Activated T-cell treated with anti-CD3 and anti-CD28 coated beads for 24 hours (primary cell): ENCODE data around the gene RBBP8NL.

ENCODE experiments used
- DNase-seq: peaks from one replicate; pipeline ENCODE4 v3.0.0-alpha.2; 2020; ENCODE audit warnings: low read depth

Gene RBBP8NL

DNA sequence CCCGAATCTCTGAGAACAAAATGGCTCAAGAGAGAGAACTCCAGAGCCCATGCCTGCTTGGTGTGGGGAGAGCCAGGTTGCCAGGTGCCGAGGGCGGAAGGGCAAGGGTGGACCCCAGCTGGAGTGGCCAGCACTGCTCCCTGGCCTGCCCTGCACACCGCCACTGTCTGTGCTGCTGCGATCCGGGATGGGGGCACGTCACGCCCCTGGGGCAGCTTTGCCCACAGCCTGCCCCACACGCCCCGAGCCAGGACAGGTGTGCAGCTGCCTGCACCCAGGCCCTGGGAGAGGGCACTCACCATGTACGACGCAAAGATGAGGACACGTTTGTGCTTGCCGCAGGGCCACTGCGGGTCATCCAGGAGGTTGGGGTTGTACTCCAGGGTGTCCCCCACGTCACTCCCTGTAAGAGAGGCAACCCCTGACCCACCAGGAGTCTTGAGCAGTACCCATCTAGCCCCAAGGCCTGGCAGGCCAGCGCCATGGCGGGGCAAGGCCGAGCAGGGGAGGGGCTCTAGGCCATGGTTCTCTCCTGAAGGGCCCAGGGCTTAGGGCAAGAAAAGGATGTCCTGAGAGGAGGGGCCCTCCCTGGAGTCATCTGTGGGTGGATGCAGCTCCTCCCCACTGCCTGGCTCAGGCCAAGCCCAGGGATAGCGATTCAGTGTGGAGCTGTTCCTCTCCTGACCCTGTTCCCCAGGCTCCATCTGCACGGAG, 34.6 kb downstream of the RBBP8NL start:
- no peak for DNase-seq

DNA sequence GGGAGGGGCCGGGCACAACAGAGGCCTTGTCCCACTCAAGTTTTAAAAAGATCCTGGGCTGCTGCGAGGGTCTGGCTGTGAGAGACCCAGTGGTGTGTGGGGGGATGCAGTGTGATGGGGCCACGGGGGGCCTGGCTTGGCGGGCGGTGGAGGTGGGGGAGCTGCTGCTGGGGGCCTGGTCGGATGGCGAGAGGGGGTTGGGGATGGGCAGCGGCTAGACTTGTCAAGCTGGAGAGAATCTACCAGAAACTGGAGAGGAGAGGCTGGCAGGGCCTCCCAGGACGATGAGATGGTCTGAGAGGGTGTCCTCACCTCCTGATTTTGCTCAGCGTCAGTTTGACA, 35.3 kb downstream of the RBBP8NL start:
- DNase-seq, result no peak

DNA sequence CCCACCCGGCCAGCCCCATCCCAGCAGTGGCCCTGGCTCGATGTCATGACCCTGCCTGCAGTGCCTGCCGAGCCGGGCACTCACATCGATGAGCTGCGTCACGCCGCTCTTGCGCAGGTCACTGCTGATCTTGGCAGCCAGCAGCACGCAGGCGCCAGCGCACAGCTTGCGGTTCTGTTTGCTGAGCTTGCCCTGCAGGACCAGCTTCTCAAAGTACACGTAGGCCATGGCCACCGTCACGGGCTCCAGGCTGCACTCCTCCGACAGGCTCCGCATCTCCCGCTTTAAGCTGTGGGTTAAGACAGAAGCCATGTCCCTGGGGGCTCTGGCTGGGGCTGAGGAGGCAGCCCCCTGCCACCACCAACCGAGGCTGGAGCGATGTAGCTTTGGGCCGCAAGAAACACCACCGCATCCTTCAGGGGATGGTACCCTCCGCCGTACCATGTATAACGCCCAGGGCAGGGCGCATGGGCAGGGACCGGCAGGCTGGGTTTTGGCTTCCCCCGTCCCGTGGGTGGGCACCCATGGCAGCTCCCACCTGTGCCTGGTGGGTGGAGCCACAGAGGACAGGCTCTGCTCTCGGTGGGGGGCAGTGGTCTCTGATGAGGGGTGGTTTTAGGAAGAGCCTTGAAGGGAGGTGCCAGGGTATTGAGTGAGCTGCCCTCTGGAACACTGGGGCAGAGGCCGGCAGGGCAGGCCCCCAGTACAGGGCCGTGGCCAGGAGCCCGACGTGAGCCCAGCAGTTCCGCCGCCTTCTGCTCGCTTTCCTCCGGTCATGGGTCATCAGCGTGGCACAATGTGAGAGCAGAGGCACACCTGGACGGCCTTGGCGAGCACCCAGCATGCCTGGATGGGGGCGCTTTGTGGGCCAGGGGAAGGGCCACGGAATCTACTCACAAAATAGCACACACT, 35.9 kb downstream of the RBBP8NL start:
- DNase-seq, result no peak

DNA sequence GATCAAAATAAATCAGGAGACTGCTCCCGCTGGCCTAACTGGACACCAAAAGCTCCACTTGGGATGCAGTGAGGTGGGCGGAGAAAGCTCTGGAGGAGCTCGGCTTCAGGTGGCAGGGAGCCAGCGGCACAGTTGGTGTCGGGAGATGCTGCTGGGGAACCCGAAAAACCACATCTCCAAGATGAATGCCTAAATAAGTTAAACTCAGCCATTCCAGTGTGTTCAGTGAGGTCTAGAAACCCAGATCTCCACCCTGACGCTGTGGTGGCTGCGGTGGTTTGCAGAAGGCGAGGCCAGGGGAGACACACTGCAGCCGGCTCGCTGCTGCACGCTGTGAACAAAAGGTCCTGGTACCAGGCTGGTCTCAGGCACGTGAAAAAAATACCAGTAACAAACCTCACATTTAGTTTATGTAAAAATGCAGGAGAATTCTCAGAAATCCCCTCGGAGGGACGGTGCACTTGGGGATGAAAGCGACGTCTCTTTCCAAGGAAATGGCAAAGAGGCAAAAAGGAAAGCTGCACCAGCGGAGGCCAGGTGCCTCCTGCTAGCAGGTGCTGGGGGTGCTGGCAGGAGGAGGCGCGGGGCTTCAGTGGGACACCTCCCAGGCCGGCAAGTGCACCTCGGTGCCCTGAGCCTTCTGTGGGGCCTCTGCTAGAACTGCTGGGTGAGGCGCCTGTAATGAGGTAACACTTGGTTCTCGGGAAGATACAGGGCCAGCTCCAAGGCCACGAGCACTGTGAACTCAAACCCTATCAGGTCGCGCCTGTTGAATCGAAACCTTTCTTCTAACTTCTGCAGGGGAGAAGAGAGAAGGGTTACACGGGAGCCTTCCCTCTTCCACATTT, 36.8 kb downstream of the RBBP8NL start:
- DNase-seq, result no peak

DNA sequence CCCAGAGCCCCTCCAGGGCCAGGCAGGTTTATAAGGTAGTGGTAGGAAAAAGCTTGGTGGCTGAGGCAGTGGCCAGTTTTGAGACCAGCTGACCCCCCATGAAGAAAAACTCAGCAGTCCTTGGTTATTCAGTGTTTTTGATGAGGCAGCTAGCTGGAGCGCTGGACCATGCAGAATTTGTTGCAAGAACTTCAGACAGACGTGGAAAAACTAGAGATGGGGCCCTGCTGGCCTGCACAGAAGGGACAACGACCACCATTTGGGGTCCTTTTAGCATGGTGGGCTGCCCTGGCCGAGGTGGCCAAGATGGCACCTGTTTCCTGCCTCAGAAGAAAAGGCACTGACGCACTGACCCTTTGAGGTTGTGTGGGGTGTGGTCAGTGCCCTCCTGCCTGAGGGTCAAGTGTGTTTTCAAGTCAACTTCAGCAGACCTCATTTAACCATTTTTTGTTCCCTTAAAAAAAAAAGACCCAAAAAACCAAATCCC, 37.7 kb downstream of the RBBP8NL start:
- no peak for DNase-seq

DNA sequence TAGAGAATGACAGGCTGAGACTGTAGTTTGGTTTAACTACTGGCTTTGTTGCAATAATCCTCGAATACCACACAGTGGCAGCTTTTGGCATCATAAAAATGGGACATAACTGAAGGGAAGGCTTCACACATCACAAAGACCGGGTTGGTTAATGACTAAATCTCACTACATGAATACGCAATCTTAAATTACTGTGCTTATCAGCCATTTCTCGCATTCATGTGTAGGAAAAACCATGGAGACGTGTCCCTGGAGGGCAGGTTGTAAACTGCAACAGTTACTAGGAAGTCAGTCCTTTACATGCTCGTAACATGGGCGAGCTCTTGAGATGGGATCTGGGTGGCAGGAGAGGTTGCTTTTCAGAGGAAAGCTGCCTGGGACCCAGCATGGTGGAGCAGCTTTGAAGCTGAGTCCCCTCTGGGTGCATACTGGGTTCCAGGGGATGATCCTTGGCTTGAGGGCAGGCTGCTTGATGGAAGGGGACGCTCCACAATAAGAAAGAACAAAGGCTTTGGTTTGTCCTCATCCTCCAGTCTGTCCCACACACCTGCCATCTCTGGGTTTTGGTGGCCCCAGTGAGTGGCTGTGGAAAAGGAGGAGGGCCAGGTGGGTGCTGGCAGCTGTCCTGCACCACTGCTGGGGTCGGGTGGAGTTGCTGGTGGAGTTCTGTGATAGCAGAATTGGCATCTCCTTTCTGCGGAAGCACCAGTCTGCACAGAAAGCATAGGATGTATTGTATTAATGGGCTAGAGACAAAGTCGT, 38.3 kb downstream of the RBBP8NL start:
- DNase-seq, result no peak

DNA sequence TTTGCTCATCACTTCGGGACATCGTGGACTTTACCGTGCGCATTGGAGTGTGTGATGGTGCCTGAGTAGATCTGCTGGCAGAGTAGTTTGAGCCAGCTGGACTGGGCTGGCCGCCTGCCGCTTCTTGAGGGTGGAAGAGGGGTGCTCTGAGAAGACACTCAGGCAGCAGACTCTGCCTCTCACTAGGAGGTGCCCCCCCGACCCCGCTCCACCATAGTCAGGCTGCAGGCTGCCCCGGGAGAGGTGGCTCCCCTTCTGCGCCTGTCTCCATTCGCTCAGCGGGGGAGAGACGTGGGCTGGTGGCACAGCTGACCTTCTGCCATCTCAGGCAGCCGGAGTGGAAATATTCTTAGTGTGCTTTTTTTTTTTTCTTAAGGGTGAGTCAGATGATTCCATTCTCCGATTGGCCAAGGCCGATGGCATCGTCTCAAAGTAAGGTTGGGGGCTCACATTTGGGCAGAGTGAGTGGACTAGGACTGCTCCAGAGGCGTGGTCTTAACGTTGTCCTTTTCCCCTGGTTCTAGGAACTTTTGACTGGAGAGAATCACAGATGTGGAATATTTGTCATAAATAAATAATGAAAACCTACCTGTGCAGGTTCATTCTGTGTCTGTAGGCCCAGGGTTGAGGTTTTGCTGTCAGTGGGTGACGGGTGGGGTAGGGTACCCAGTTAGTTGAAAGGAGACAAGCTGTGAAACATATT, 39.3 kb downstream of the RBBP8NL start:
- DNase-seq, result no peak

DNA sequence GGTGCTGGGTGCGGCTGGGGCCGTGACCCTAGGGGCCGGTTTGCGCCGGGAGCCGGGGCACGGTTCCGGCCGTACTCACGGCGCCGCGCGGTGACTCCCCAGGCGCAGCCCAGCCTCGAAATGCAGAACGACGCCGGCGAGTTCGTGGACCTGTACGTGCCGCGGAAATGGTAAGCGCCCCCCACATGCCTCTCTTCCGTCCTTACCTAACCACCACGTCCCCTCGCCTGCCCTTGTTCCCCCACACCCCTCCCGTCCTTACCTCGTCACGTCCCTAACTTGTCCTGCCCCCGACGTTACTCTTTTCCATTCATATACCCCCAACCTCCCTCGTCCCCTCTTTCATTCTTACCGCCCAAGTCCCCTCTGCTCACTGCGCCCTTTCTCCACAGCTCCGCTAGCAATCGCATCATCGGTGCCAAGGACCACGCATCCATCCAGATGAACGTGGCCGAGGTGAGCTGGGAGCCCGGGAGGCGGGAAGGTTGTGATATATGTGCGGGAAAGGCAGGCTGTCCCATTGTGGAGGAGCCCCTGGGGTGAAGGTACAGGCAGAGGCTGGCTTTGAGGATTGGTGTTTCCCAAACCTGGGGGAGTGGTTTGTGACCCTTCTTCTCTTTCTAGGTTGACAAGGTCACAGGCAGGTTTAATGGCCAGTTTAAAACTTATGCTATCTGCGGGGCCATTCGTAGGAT, 40.0 kb downstream of the RBBP8NL start:
- no peak for DNase-seq

DNA sequence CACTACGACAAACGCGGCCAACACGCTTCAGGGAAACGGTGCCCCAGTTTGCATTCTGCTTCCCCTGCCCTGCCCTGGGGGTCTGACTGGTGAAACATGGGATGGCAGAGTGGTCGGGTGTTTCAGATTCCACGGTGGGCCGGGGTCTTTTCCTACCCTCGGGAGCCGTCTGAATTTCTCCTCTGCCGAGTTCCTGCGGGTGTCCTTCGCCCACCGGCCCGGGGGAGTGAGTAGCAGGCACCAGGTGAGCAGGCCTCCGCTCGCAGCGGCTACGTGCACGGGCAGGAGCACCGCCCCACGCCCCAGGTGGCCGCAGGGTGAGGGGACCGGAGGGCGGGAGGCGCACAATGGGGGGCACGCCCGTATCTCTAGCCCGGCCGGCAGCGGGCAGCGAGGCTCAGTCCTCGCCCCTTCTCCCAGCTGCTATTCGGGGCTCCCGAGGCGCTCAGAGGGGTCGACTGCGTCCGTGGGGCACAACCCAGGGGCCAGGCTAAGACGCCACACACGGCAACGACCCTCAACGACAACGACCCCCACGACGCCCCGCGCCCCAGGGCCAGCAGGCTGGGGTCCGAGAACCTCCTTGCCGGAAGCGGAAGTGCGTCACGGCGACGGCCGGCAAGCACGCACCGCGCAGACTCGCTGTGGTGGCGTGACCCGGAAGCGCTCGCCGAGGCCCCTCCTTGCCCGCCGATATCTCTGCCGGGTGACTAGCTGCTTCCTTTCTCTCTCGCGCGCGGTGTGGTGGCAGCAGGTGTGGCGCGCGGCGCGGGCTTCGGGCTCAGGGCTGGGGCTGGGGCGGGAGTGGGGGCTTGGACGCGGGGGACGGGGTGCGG, 40.7 kb downstream of the RBBP8NL start, which contains the start of gene RPS21:
Gene RPS21, plus strand, starts transcription at position 721 of the 836 bp plus-strand sequence. CDS start 236 bp downstream, outside the sequence.
- peak; percentile 93 for DNase-seq

DNA sequence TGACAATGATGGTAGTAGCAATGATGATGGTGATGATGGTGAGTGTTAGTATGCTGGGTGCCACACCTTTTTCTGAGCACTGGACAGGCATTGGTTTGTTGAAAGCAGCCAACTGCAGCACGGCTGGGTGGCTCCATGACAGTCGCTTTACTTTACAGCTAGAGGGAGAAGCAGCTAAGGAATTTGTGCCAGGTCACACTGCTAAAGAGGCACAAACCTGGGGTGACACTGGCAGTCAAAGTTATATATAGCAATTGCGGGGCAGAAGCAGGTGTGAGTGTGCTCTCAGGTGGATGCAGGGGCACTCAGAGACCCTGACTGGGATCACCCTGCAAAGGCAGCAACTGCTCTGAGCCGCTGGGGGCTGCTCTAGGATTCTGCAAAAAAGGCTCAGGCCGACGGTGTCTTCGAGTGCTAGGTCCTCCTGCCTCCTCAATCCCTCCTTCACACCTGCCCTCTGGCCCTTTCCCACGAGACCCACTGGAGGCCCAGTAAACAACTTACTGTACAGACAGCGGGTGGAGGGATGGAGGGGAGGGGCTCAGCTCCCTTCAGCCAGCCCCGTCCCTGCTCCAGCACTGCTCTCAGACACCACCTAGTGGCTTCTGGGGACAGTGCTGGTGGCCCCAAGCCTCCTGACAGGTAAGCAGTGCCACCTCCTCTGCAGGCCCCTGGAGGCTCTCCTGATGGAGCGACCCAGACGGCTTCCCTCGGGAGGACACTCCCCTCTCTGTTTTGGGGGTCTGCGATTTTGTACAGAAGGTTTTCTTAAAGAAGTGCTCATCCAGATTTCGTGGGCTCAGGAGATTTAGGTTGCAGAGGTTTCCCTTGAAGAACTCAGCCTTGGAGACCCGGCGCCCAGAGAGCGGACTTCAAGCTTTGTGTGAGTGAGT, 44.8 kb downstream of the RBBP8NL start:
- DNase-seq, result peak; percentile 75

DNA sequence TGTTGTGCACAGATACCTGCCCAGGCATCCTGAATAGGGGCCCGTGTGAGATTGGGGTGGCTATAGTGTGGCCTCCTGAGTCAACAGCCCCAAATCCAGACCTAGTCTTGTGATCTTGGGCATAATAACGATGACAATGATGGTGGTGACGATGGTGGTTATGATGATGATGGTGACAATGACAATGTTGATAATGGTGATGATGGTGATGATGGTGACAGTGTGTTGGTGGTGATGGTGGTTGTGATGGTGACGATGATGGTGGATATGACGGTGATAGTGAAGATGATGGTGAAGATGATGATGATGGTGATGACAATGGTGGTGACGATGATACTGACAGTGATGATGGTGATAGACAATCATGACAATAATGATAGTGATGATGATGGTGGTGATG, 45.5 kb downstream of the RBBP8NL start:
- DNase-seq, result no peak

DNA sequence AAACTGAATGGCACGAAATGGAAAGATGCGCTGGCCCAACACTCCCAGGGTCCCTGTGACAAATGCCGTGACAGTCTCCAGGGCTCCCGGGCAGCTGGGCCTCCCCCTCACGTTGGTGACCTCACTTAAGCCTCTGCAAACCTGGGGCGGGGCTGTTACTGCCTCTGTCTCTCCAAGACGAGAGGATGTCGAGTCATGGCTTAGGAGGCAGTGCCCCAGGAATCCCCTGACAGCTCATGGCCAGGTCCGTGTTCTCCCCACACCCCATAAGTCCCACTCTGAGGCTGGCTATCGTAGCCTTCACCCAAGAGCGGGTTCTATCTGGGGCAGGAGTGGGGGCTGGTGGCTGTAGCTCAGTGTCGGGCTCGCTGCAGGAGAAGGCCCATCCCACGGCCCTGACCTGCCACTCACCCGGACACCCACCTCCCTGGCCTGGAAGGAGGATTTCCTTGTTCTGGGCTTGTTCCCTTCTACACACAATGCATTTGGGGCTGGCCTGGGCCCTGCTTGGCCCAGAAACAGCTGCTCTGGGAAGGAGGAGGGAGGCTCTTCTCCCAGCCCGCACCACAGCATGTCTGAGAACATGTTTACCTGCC, 46.0 kb downstream of the RBBP8NL start:
- DNase-seq, result no peak

DNA sequence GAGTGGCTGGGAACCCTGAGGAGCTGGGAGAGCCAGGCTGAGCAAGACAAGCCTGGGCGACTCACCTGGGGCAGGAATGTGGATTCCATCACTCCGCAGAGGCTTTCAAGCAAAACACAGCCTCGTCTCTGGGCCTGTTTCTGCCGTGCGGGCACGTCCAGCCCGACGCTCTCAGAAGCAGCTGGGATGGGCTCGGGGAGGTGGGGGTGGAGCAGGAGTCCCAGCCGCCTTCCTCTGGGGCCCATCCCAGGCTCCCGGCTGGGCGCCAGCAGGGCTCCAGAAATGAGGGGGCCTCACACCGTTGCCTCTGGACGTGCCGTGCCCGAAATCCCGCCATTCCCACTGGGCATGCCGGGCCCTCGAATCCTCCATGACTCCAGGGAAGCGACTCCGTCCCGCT, 49.1 kb downstream of the RBBP8NL start:
- no peak for DNase-seq

DNA sequence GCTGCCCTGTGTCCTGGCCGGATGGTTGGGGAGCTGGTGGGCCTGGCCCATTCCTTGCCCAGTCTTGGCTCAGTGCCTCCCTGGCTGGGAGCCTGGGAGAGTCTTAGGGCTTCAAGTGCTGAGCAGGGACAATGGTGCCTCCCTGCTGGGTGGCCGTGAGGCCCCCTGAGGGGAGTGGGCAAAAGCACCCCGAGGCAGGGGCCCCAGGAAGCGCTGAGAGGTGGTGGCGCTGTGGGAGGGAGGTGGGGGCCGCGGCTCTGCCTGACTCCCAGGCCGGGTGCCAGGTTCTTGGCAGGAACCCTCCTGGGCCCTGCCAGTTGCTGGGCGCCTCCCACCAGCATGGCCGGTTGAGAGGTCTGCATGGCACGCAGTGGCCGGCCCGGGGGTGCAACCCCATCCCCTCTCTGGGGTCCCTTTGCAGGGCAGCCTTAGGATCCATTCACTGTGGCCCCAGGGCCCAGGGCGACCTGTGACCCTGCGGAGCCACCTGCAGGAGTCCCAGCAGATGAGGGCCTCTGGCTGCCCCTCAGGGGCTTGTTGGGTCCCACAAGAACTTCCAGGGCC, 49.6 kb downstream of the RBBP8NL start:
- no peak for DNase-seq

DNA sequence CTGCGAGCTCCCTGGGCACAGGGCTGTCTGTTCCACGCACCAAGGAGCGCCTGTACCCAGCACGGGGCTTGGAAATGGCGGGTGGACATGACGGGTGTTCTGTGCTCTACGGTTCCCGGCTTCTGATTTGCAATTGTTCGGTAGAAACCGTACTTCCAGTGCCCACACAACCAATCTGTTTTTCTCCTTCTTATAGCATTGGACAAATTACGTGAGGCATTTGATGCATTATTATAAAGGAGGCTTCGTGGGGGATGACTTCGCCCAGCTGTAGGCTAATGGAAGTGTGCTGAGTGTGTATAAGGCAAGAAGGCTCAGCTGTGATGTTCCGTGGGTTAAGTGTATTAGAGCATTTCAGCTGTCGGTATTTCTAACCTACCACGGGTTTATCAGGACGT, 50.3 kb downstream of the RBBP8NL start:
- DNase-seq, result no peak

DNA sequence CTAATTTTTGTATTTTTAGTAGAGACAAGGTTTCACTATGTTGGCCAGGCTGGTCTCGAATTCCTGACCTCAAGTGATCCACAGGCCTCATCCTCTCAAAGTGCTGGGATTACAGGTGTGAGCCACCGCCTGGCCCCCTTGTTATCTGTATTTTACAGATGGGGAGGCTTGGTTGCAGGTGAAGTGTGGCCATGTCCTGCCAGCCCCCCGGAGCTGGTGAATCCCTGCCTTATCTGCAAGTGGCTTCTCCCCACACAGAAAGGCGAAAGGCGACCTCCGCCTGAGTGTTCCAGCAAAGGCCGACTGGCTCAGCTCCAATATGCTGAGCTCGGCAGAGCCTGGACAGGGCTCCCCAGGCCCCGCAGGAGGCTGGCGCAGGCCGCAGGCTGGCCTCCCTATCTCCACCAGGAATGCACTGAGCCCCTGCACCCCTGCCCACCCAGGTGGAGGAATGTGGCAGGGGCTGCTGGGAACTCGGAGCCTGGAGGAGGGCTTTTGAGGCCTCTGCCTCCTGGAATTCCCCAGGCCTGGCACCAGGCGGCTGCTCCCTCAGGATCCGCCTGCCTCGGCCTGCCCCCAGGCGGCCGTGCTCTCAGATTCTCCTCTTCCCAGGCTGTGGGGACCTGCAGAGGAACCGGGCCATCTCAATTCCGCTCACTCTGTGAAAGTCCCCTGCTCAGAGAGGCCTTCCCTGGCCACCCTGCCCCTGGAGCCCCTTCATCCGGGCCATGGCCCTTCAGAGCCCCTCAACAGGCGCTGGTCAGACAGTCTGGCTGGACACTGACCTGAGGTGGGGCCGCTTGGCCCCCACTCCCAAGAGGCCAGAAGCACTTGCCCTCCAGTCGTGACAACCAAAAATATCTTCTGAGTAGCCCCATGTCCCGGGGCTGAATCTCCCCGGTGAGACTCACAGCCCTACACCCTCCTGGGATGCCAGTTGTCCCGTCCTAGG, 51.0 kb downstream of the RBBP8NL start:
- DNase-seq, result no peak
